Endothelial cell of umbilical vein (primary cell): ENCODE data around the gene NEMP2. TPM values are rescaled to one million over a fixed set of nuclear protein-coding genes. Genes with fewer than 3 reads are reported as not detected.

Source experiments
- BruUV-seq: library from RNA; stranded (reverse); fragments of 400-500 nt; replicated peaks from 2 replicates; lab custom pipeline; 2021; lab: Mats Ljungman, UMichigan
- CTCF ChIA-PET: fragments of 300-600, 350-600 bp; sonication (Branson Sonifier 250); formaldehyde crosslinking; loops from one replicate; lab custom pipeline; 2021; ENCODE audit warnings: antibody characterized with exemption, inconsistent platforms; lab: Charles Lee
- POLR2A ChIA-PET: fragments of 300-600, 350-600 bp; sonication (Branson Sonifier 250); formaldehyde crosslinking; loops from one replicate; lab custom pipeline; 2021; ENCODE audit warnings: antibody characterized with exemption, inconsistent platforms; lab: Charles Lee
- DNase-seq: peaks from one replicate; pipeline ENCODE4 v3.0.0-alpha.2; 2011; ENCODE audit warnings: low read depth, low spot score
- FAIRE-seq: peaks from 2 replicates; lab custom pipeline; 2011; peaks lifted over from hg19 to GRCh38; lab: Jason Lieb, UNC
- H2AFZ ChIP-seq: 2 replicates; pipeline ENCODE4 v1.6.0; 2012; ENCODE audit warnings: low read depth, low read length, control low read depth, inconsistent platforms
- H3K27ac ChIP-seq: 2 replicates; pipeline ENCODE4 v1.5.1; 2011; ENCODE audit warnings: low read depth, mild to moderate bottlenecking, control low read depth, low read length, moderate library complexity; ENCODE audit not compliant: insufficient read depth
- H3K27me3 ChIP-seq, 2 experiments: 2 replicates each; pipeline versions ENCODE4 v1.6.0 to v1.6.1; 2011; ENCODE audit warnings: low read length in 2 of 2, mixed read lengths in 1 of 2; ENCODE audit not compliant: control insufficient read depth in 2 of 2, insufficient read depth in 2 of 2
- H3K36me3 ChIP-seq, 2 experiments: 2 replicates in 1 of 2; 3 replicates in 1 of 2; pipeline ENCODE4 v1.5.1; 2011; ENCODE audit warnings: low read length in 2 of 2, mild to moderate bottlenecking in 1 of 2, moderate library complexity in 1 of 2; ENCODE audit not compliant: control insufficient read depth in 2 of 2, insufficient read depth in 2 of 2; ENCODE audit errors: extremely low read depth in 1 of 2
- H3K4me1 ChIP-seq: 3 replicates; pipeline ENCODE4 v1.5.1; 2011; ENCODE audit warnings: mild to moderate bottlenecking, low read length; ENCODE audit not compliant: control insufficient read depth, insufficient read depth; ENCODE audit errors: extremely low read depth
- H3K4me2 ChIP-seq: 2 replicates; pipeline ENCODE4 v1.6.1; 2011; ENCODE audit warnings: low read length, control low read depth, mixed read lengths; ENCODE audit not compliant: insufficient read depth
- H3K4me3 ChIP-seq, 3 experiments: fragments of 200-600 bp in 1 of 3; sonication (generic), shearing (Covaris generic) in 1 of 3; replicated peaks in 1 of 3; 2 replicates each; pipeline ENCODE4 v1.5.1; 2011 to 2016; ENCODE audit warnings: control low read depth in 3 of 3, low read length in 3 of 3, mild to moderate bottlenecking in 2 of 3, inconsistent platforms in 1 of 3, low read depth in 1 of 3, moderate library complexity in 1 of 3; ENCODE audit not compliant: insufficient read depth in 1 of 3
- H3K79me2 ChIP-seq: 2 replicates; pipeline ENCODE4 v1.6.0; 2012; ENCODE audit warnings: low read length, inconsistent platforms; ENCODE audit not compliant: control insufficient read depth, insufficient read depth
- H3K9ac ChIP-seq: replicated peaks from 2 replicates; pipeline ENCODE3; 2011; ENCODE audit warnings: low read length, control low read depth; ENCODE audit not compliant: insufficient read depth; ENCODE audit errors: extremely low read depth
- H3K9me1 ChIP-seq: replicated peaks from 3 replicates; pipeline ENCODE4 v1.6.0; 2011; ENCODE audit warnings: mild to moderate bottlenecking, low read length; ENCODE audit not compliant: control insufficient read depth, insufficient read depth; ENCODE audit errors: extremely low read depth
- H3K9me3 ChIP-seq: replicated peaks from 2 replicates; pipeline ENCODE4 v1.5.1; 2012; ENCODE audit warnings: low read length, inconsistent platforms; ENCODE audit not compliant: control insufficient read depth, insufficient read depth
- H4K20me1 ChIP-seq: replicated peaks from 2 replicates; pipeline ENCODE3; 2011; ENCODE audit warnings: mild to moderate bottlenecking, low read length; ENCODE audit not compliant: control insufficient read depth, insufficient read depth; ENCODE audit errors: extremely low read depth
- EZH2 ChIP-seq: IDR thresholded peaks from 2 replicates; pipeline ENCODE4 v1.6.1; 2012; ENCODE audit warnings: borderline replicate concordance, low read depth, mild to moderate bottlenecking, moderate library complexity, low read length, inconsistent platforms; ENCODE audit not compliant: severe bottlenecking
- FOS ChIP-seq: IDR thresholded peaks from 2 replicates; pipeline ENCODE4 v1.6.1; 2011; ENCODE audit warnings: mild to moderate bottlenecking, low read length, moderate library complexity, borderline replicate concordance; ENCODE audit not compliant: insufficient read depth
- GATA2 ChIP-seq: IDR thresholded peaks from 2 replicates; pipeline ENCODE4 v1.7.0; 2011; ENCODE audit warnings: low read depth, mild to moderate bottlenecking, moderate library complexity, mixed read lengths, low read length; ENCODE audit not compliant: insufficient read length, insufficient read depth
- JUN ChIP-seq: IDR thresholded peaks from 2 replicates; pipeline ENCODE4 v1.6.1; 2011; ENCODE audit warnings: borderline replicate concordance, low read depth; ENCODE audit not compliant: insufficient read length, insufficient read depth
- MAX ChIP-seq: IDR thresholded peaks from 2 replicates; pipeline ENCODE4 v1.6.1; 2011; ENCODE audit not compliant: insufficient read depth, insufficient read length
- MYC ChIP-seq: IDR thresholded peaks from one replicate; pipeline ENCODE4 v1.6.1; 2011; ENCODE audit warnings: mild to moderate bottlenecking, low read depth, low read length
- POLR2A ChIP-seq: IDR thresholded peaks from 2 replicates; pipeline ENCODE4 v1.6.1; 2012; ENCODE audit warnings: low read depth, mild to moderate bottlenecking, control low read depth, low read length
- POLR2AphosphoS5 ChIP-seq: IDR thresholded peaks from 2 replicates; pipeline ENCODE4 v1.6.1; 2012; ENCODE audit warnings: low read depth, mild to moderate bottlenecking, control low read depth, low read length, moderate library complexity; ENCODE audit not compliant: insufficient read depth
- dilution Hi-C: fragments of 300-500 bp; cut with MboI; formaldehyde crosslinking; loops from one replicate; pipeline ENCODE4 v1.15.0; 2019; ENCODE audit warnings: low sequenced_read_pairs; ENCODE audit not compliant: extremely low pct_ligation_motif_present
- intact Hi-C: fragments of 100-400 bp; cut with micrococcal nuclease; formaldehyde crosslinking; loops from one replicate; pipeline ENCODE4 v1.10.0; 2022
- polyA plus RNA-seq, 4 experiments: library from polyadenylated mRNA; depleted of rRNA in 3 of 4; stranded (reverse) in 3 of 4; unstranded in 1 of 4; fragments of >200 nt; gene quantifications; 2 replicates each; pipeline versions ENCODE4 v1.2.1 to v1.2.3, GENCODE V29; 2011 to 2012; ENCODE audit warnings: missing spikeins in 1 of 4
- total RNA-seq: library from RNA; stranded (reverse); gene quantifications from 2 replicates; pipeline ENCODE4 v1.2.3, GENCODE V29; 2021
- TF ChIP-seq, protein P1 (sequence below), 2 donors: IDR thresholded peaks; 1 replicate in 1 of 2; 2 replicates in 1 of 2; pipeline ENCODE4 v1.5.1; 2011; ENCODE audit warnings: low read length in 2 of 2, mild to moderate bottlenecking in 2 of 2, moderate library complexity in 2 of 2, control low read depth in 1 of 2, inconsistent platforms in 1 of 2, low read depth in 1 of 2; ENCODE audit not compliant: insufficient read depth in 1 of 2; ENCODE audit errors: extremely low read depth in 1 of 2

Gene NEMP2
- total and polyA plus RNA-seq, 2 donors (not counting 3 experiments of a cell fraction or from before 2014, with no cell fraction given): 3.1 to 8.4 TPM

DNA sequence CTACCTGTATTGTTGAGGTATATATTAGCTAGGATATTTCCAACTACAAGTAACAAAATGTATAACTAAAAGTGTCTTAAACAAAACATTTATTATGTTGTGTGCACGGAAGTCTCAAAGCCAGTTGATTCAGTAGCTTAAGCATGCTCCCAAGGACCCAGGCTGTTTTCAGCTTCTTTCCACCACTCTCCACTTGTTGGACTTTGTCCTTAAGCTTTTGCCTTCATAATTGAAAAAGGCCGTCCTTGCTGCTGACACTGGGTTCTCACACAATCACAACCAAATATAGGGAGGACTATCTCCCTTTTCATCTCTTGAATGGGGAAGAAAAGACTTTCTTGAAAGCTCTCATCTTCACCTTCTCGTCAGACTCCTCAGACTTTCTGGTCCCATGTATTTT is 12.2 kb upstream of the NEMP2 start:
- intact Hi-C loops: no loop called here
- H3K9me1 ChIP-seq: no peaks in the 10 kb centered on the region
- no peak overlapping the region for H3K9ac ChIP-seq
- H3K9me3 ChIP-seq: no peaks in the 10 kb centered on the region
- no peak for DNase-seq
- no peaks in the 10 kb centered on the region for H3K79me2 ChIP-seq
- no peaks in the 10 kb centered on the region for H3K4me1 ChIP-seq
- BruUV-seq: no TSS peak
- H4K20me1 ChIP-seq: no peaks in the 10 kb centered on the region
- TF ChIP-seq MAX (no peak), EZH2 (no peak), POLR2A (no peak), FOS (no peak), GATA2 (no peak), JUN (no peak), MYC (no peak), POLR2AphosphoS5 (no peak)
- TF ChIP-seq, protein P1, sequence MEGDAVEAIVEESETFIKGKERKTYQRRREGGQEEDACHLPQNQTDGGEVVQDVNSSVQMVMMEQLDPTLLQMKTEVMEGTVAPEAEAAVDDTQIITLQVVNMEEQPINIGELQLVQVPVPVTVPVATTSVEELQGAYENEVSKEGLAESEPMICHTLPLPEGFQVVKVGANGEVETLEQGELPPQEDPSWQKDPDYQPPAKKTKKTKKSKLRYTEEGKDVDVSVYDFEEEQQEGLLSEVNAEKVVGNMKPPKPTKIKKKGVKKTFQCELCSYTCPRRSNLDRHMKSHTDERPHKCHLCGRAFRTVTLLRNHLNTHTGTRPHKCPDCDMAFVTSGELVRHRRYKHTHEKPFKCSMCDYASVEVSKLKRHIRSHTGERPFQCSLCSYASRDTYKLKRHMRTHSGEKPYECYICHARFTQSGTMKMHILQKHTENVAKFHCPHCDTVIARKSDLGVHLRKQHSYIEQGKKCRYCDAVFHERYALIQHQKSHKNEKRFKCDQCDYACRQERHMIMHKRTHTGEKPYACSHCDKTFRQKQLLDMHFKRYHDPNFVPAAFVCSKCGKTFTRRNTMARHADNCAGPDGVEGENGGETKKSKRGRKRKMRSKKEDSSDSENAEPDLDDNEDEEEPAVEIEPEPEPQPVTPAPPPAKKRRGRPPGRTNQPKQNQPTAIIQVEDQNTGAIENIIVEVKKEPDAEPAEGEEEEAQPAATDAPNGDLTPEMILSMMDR (IDR thresholded peaks at IDR 0.05; ENCODE audit: extremely low read depth in 1 of 2, insufficient read depth in 1 of 2, low read depth in 1 of 2, low read length in 2 of 2): no peak
- ChIA-PET POLR2A (no interaction called here), CTCF (no interaction called here)
- H3K27ac ChIP-seq: no peak overlapping the region
- H2AFZ ChIP-seq: no peak overlapping the region
- no peak overlapping the region for H3K4me3 ChIP-seq
- no peak overlapping the region for H3K4me2 ChIP-seq
- no peak for FAIRE-seq
- dilution Hi-C loops: no loop called here
- no peaks in the 10 kb centered on the region for H3K36me3 ChIP-seq
- no peaks in the 10 kb centered on the region for H3K27me3 ChIP-seq
